Tibial artery (tissue), 4 donors: ENCODE results near the gene MSI2.

Source experiments
- DNase-seq, 2 donors: peaks; one replicate each; pipeline ENCODE4 v3.0.0-alpha.2; 2019
- H3K27ac ChIP-seq, 2 donors: fragments of 200-600 bp; sonication (generic) in 1 of 2; 1 replicate in 1 of 2; 2 replicates in 1 of 2; pipeline ENCODE4 v1.5.1; 2018 to 2019; ENCODE audit warnings: mild to moderate bottlenecking in 1 of 2
- H3K27me3 ChIP-seq, 2 donors: fragments of 200-600 bp; sonication (generic) in 1 of 2; one replicate each; pipeline versions ENCODE4 v1.5.1 to v1.6.0; 2016 to 2019
- H3K36me3 ChIP-seq, 3 donors: fragments of 200-600 bp; sonication (generic) in 2 of 3; one replicate each; pipeline ENCODE4 v1.5.1; 2016 to 2019; ENCODE audit warnings: mild to moderate bottlenecking in 2 of 3
- H3K4me1 ChIP-seq, 4 donors: fragments of 200-600 bp; sonication (generic) in 2 of 4; 1 replicate in 3 of 4; 2 replicates in 1 of 4; pipeline ENCODE4 v1.5.1; 2016 to 2019
- H3K4me3 ChIP-seq, 2 donors: fragments of 200-600 bp; sonication (generic) in 1 of 2; 1 replicate in 1 of 2; 2 replicates in 1 of 2; pipeline ENCODE4 v1.5.1; 2018 to 2019; ENCODE audit warnings: mild to moderate bottlenecking in 2 of 2
- H3K9me3 ChIP-seq, 3 donors: fragments of 200-600 bp; sonication (generic) in 1 of 3; one replicate each; pipeline ENCODE4 v1.5.1; 2016 to 2019
- intact Hi-C: fragments of 100-400 bp; cut with DNase I; formaldehyde crosslinking; loops from one replicate; pipeline ENCODE4 v1.15.0; 2023; ENCODE audit warnings: low total_unique reads
- TF ChIP-seq, protein P1 (sequence below), 2 experiments: fragments of 200-600 bp in 1 of 2; fragments of 450-650 bp in 1 of 2; IDR thresholded peaks; one replicate each; pipeline ENCODE4 v1.5.1; 2017 to 2019; ENCODE audit warnings: antibody characterized with exemption in 2 of 2, mild to moderate bottlenecking in 1 of 2, moderate library complexity in 1 of 2

Gene MSI2

DNA sequence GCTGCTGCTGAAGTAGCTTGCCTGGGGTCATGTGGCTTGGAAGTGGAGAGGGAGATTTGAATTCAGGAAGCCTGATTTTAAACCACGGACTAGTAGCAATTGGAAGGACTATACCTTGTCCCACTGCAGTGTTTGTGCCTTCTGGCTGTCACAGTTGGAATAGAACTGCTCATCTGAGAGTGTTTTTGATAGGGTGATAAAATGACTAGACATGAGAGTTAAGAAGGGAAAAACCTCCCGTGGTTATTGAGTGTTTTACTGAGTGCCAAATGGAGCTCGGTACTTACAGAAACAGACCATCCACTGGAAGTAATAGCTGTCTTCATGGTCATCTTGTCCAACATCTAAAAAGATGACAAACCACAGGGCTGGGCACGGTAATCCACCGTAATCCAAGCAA is 70.4 kb downstream of the MSI2 start:
- TF ChIP-seq, protein P1, sequence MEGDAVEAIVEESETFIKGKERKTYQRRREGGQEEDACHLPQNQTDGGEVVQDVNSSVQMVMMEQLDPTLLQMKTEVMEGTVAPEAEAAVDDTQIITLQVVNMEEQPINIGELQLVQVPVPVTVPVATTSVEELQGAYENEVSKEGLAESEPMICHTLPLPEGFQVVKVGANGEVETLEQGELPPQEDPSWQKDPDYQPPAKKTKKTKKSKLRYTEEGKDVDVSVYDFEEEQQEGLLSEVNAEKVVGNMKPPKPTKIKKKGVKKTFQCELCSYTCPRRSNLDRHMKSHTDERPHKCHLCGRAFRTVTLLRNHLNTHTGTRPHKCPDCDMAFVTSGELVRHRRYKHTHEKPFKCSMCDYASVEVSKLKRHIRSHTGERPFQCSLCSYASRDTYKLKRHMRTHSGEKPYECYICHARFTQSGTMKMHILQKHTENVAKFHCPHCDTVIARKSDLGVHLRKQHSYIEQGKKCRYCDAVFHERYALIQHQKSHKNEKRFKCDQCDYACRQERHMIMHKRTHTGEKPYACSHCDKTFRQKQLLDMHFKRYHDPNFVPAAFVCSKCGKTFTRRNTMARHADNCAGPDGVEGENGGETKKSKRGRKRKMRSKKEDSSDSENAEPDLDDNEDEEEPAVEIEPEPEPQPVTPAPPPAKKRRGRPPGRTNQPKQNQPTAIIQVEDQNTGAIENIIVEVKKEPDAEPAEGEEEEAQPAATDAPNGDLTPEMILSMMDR (IDR thresholded peaks at IDR 0.05): no peak
- H3K27me3 ChIP-seq: no peaks in the 10 kb centered on the region
- no peak overlapping the region for H3K4me3 ChIP-seq
- no peaks in the 10 kb centered on the region for H3K9me3 ChIP-seq
- intact Hi-C loops: no loop called here
- no peaks in the 10 kb centered on the region for H3K36me3 ChIP-seq
- DNase-seq: no peak
- H3K4me1 ChIP-seq: peaks cover 0 to 18% (median 7%) of the 10 kb centered on the region in 4 donors
- no peak overlapping the region for H3K27ac ChIP-seq

DNA sequence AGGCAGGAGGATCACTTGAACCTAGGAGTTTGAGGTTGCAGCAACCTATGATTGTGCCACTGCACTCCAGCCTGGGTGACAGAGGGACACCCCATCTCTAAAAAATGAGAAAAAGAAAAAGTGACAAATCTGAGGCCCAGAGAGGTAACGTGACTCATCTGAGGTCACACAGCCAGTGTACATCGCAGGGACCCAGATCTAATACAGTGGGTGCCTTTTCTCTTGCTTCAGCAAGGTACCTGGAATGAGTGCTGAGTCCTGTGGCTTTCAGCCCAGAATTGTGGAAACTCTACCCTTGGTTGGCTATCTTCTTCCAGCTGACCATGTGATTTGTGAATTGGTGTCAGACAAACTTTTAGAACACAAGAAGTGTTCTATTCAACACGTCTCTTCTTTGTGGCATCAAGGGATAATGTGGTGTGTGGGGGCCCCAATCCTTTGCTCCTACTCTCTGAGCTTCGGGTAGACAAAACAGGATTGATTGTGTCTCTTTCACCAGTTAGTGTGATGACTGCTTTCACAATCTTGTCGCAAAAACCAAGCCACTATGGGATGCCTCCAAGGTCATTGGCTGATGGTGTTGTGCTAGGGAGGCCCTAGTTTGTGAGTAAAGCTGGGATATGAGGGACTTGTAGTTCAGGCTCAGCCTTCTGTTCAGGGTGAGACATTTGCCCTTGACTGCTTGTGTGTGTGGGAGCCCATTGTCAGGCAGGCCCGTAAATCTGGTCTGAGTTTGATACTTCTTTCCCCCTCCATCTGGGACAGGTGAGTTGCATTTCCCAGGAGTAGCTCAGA is 71.0 kb downstream of the MSI2 start:
- H3K36me3 ChIP-seq: no peaks in the 10 kb centered on the region
- H3K4me1 ChIP-seq: peaks cover 0 to 18% (median 7%) of the 10 kb centered on the region in 4 donors
- TF ChIP-seq, protein P1 (IDR thresholded peaks at IDR 0.05): no peak
- H3K27ac ChIP-seq: no peak overlapping the region
- intact Hi-C loops: no loop called here
- no peak overlapping the region for H3K4me3 ChIP-seq
- no peaks in the 10 kb centered on the region for H3K9me3 ChIP-seq
- H3K27me3 ChIP-seq: no peaks in the 10 kb centered on the region
- DNase-seq: no peak

DNA sequence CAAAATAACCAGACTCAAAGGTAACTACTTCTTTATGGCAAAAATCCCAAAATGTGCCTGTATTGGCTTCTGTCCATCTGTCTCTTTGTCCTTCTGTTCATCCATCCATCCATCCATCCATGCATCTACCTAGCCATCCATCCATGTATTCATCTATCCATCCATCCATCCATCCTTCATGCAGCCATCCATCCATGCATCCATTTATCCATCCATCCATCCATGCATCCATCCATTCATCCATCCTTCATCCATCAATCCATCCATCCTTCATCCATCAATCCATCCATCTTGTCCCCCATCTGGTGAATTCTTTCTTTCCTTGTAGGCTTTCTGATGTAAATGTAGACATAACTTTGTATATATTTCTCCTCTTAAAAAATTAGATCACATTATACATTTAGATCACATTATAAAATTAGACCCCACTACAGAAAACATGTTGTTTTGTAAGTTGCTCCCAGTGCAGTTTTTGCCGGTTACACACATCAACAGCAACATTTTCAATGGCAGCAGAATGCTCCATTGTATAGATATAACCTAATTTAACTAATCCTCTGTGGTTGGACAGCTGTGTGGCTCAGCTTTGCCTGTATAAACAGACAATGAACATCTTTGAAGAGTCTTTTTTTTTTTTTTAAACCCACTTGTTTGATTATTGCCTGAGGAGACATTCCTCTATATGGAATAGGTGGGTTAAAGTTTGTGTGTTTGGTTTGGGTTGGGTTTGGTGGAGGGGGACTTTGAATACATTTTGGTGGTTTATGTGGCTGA is 72.0 kb downstream of the MSI2 start:
- H3K9me3 ChIP-seq: no peaks in the 10 kb centered on the region
- H3K27me3 ChIP-seq: no peaks in the 10 kb centered on the region
- H3K27ac ChIP-seq: no peak overlapping the region
- no peak for DNase-seq
- TF ChIP-seq, protein P1 (IDR thresholded peaks at IDR 0.05): no peak
- peaks cover 0 to 18% (median 7%) of the 10 kb centered on the region in 4 donors for H3K4me1 ChIP-seq
- no peaks in the 10 kb centered on the region for H3K36me3 ChIP-seq
- intact Hi-C loops: no loop called here
- H3K4me3 ChIP-seq: no peak overlapping the region

DNA sequence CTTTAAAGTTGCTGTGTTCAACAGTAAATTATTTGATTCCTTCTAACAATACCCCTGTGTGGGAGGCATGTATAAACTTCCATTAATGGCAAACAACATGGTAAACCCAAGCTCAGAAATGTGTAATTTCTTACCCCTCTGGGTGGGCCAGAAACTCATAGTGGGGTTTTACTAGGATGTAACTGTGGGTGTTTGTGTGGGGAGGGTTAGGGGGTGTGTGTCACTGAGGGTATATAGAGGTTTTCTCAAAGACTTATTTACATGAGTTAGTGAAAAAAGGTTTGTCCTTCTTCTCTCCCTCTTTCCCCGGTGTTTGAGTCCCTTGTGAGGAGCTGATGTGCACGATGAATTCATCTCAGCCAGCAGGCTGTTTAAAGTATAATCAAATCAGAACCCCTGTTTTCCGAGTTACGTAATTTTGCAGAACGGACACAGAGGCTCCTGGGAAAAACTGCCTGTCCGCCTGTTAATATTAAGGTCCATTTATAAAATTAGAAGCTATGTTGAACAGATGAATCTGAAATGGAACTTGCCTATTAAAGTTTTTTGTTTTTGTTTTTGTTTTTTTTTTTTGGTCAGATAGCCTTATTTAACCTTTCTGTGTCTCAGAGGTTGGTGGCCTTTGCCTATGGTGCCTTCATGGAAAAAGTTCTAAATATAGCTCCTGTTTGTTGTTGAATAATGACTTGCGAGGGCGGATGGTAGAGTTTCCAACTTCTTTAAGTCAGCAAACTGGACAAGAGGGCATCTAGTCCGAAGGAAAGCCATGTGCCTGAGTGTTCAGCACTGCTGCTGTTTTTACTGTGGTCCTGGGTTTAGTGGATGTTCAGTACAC is 73.3 kb downstream of the MSI2 start:
- TF ChIP-seq, protein P1 (IDR thresholded peaks at IDR 0.05): no peak
- intact Hi-C loops: no loop called here
- Histone ChIP-seq H3K36me3 (no peaks in the 10 kb centered on the region), H3K9me3 (no peaks in the 10 kb centered on the region), H3K4me3 (no peak overlapping the region), H3K27ac (peak overlapping the region in 1 of 2 donors; percentile 12), H3K4me1 (peaks cover 0 to 18% (median 7%) of the 10 kb centered on the region in 4 donors), H3K27me3 (no peaks in the 10 kb centered on the region)
- DNase-seq: no peak

DNA sequence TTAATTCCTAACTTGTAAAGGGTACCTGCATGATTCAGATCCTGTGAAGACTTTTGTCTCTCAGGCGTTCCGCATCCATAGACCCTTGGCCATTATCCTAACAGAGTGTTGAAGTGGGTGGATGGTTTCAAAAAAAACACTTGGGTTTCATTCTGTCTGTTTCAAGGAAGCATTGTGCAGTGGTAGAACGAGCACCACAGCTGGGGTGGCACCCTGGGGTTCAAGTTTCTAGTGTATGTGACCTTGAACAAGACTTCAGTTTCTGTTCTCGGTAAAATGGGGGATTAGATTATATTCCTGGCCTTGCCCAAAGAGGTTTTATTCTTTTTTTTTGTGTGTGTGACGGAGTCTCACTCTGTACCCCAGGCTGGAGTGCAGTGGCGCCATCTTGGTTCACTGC is 74.3 kb downstream of the MSI2 start:
- Histone ChIP-seq H3K4me3 (no peak overlapping the region), H3K27me3 (no peaks in the 10 kb centered on the region), H3K4me1 (peaks cover 0 to 18% (median 7%) of the 10 kb centered on the region in 4 donors), H3K9me3 (no peaks in the 10 kb centered on the region), H3K36me3 (no peaks in the 10 kb centered on the region), H3K27ac (peak overlapping the region in 1 of 2 donors; percentile 12)
- no peak for DNase-seq
- TF ChIP-seq, protein P1 (IDR thresholded peaks at IDR 0.05): no peak
- intact Hi-C loops: no loop called here
